ENCODE measurements around the gene PPP2R2C.

Gene PPP2R2C

GRCh38 chr4:6467600-6467999, 4.8 kb downstream of the PPP2R2C start:
- no peak for FAIRE-seq

GRCh38 chr4:6466756-6467381, 5.5 kb downstream of the PPP2R2C start:
- FAIRE-seq = no peak

GRCh38 chr4:6465955-6466354, 6.5 kb downstream of the PPP2R2C start:
- no peak for FAIRE-seq

- no peak for FAIRE-seq
Measured at GRCh38 chr4:6464842-6465588, 7.4 kb downstream of the PPP2R2C start.

GRCh38 chr4:6463311-6464289, 8.8 kb downstream of the PPP2R2C start:
- FAIRE-seq = no peak

GRCh38 chr4:6461301-6462165, 10.9 kb downstream of the PPP2R2C start:
- no peak for FAIRE-seq

- FAIRE-seq = no peak
Measured at GRCh38 chr4:6460876-6461275, 11.5 kb downstream of the PPP2R2C start.

- no peak for FAIRE-seq
Measured at GRCh38 chr4:6458528-6458927, 13.9 kb downstream of the PPP2R2C start.

- no peak for FAIRE-seq
Measured at GRCh38 chr4:6456450-6456849, 16.0 kb downstream of the PPP2R2C start.

- no peak for FAIRE-seq
Measured at GRCh38 chr4:6454112-6454910, 18.1 kb downstream of the PPP2R2C start.

- FAIRE-seq = no peak
Measured at GRCh38 chr4:6453688-6453990, 18.8 kb downstream of the PPP2R2C start.

GRCh38 chr4:6452897-6453687, 19.3 kb downstream of the PPP2R2C start:
- FAIRE-seq = no peak

- FAIRE-seq = no peak
Measured at GRCh38 chr4:6452116-6452896, 20.1 kb downstream of the PPP2R2C start.

- no peak for FAIRE-seq
Measured at GRCh38 chr4:6451309-6451708, 21.1 kb downstream of the PPP2R2C start.

- FAIRE-seq = no peak
Measured at GRCh38 chr4:6450709-6451108, 21.7 kb downstream of the PPP2R2C start.

- no peak for FAIRE-seq
Measured at GRCh38 chr4:6449746-6450369, 22.6 kb downstream of the PPP2R2C start.

- no peak for FAIRE-seq
Measured at GRCh38 chr4:6449335-6449734, 23.1 kb downstream of the PPP2R2C start.

GRCh38 chr4:6448476-6449170, 23.8 kb downstream of the PPP2R2C start:
- no peak for FAIRE-seq

GRCh38 chr4:6447672-6448171, 24.7 kb downstream of the PPP2R2C start:
- no peak for FAIRE-seq

Measured in A204.1 (cell line).